Keratinocyte (primary cell): ENCODE measurements around the gene MPC1. TPM values are rescaled to one million over a fixed set of nuclear protein-coding genes. Genes with fewer than 3 reads are reported as not detected.

Experiments
- DNase-seq: peaks from one replicate; pipeline ENCODE4 v3.0.0-alpha.2; 2011; ENCODE audit warnings: low read depth, missing footprints, low spot score
- FAIRE-seq: peaks from 2 replicates; lab custom pipeline; 2011; peaks lifted over from hg19 to GRCh38; lab: Jason Lieb, UNC
- H2AFZ ChIP-seq: 2 replicates; pipeline ENCODE4 v1.6.0; 2012; ENCODE audit warnings: low read length, control low read depth, inconsistent platforms; ENCODE audit not compliant: control insufficient read depth
- H3K27ac ChIP-seq: 2 replicates; pipeline ENCODE4 v1.5.1; 2011; ENCODE audit warnings: low read length; ENCODE audit not compliant: control insufficient read depth, insufficient read depth
- H3K27me3 ChIP-seq: 3 replicates; pipeline ENCODE4 v1.6.0; 2011; ENCODE audit warnings: low read length; ENCODE audit not compliant: control insufficient read depth, insufficient read depth; ENCODE audit errors: extremely low read depth
- H3K36me3 ChIP-seq, 2 experiments: 2 replicates in 1 of 2; 3 replicates in 1 of 2; pipeline ENCODE4 v1.5.1; 2011; ENCODE audit warnings: low read length in 2 of 2, mild to moderate bottlenecking in 1 of 2; ENCODE audit not compliant: control insufficient read depth in 2 of 2, insufficient read depth in 2 of 2; ENCODE audit errors: extremely low read depth in 1 of 2
- H3K4me1 ChIP-seq: 3 replicates; pipeline ENCODE4 v1.5.1; 2011; ENCODE audit warnings: low read length; ENCODE audit not compliant: control insufficient read depth, insufficient read depth; ENCODE audit errors: extremely low read depth
- H3K4me2 ChIP-seq: 3 replicates; pipeline ENCODE4 v1.6.0; 2011; ENCODE audit warnings: low read depth, low read length; ENCODE audit not compliant: control insufficient read depth, insufficient read depth; ENCODE audit errors: extremely low read depth
- H3K4me3 ChIP-seq, 3 experiments: fragments of 200-600 bp in 1 of 3; sonication (generic) in 1 of 3; 2 replicates in 2 of 3; 3 replicates in 1 of 3; pipeline ENCODE4 v1.5.1; 2011 to 2016; ENCODE audit warnings: low read length in 3 of 3, mild to moderate bottlenecking in 3 of 3, control low read depth in 2 of 3, inconsistent platforms in 1 of 3, low read depth in 1 of 3, mixed read lengths in 1 of 3, mixed run types in 1 of 3, moderate library complexity in 1 of 3; ENCODE audit not compliant: control insufficient read depth in 2 of 3, insufficient read depth in 2 of 3; ENCODE audit errors: extremely low read depth in 1 of 3
- H3K79me2 ChIP-seq: 2 replicates; pipeline ENCODE4 v1.6.0; 2012; ENCODE audit warnings: low read length; ENCODE audit not compliant: control insufficient read depth, insufficient read depth
- H3K9ac ChIP-seq: 3 replicates; pipeline ENCODE4 v1.6.0; 2011; ENCODE audit warnings: low read length; ENCODE audit not compliant: control insufficient read depth, insufficient read depth; ENCODE audit errors: extremely low read depth
- H3K9me1 ChIP-seq: 3 replicates; pipeline ENCODE4 v1.6.0; 2011; ENCODE audit warnings: low read length; ENCODE audit not compliant: control insufficient read depth, insufficient read depth; ENCODE audit errors: extremely low read depth
- H3K9me3 ChIP-seq: 2 replicates; pipeline ENCODE4 v1.5.1; 2012; ENCODE audit warnings: low read depth, low read length; ENCODE audit not compliant: control insufficient read depth
- H4K20me1 ChIP-seq: 3 replicates; pipeline ENCODE4 v1.6.0; 2011; ENCODE audit warnings: low read length; ENCODE audit not compliant: control insufficient read depth, insufficient read depth; ENCODE audit errors: extremely low read depth
- EZH2 ChIP-seq: IDR thresholded peaks from one replicate; pipeline ENCODE4 v1.6.1; 2012; ENCODE audit warnings: inconsistent platforms, mild to moderate bottlenecking, low read length, moderate library complexity
- dilution Hi-C: fragments of 300-500 bp; cut with MboI; formaldehyde crosslinking; loops from one replicate; pipeline ENCODE4 v1.7.0; 2020; ENCODE audit warnings: low sequenced_read_pairs; ENCODE audit not compliant: extremely low pct_ligation_motif_present
- polyA plus RNA-seq, 5 experiments: library from polyadenylated mRNA; depleted of rRNA in 3 of 5; stranded (reverse) in 3 of 5; stranded (forward) in 1 of 5; unstranded in 1 of 5; fragments of >200 nt; gene quantifications; 1 replicate in 1 of 5; 2 replicates in 3 of 5; 3 replicates in 1 of 5; pipeline versions ENCODE4 v1.2.1 to v1.2.3, GENCODE V29; 2011 to 2012; ENCODE audit warnings: missing spikeins in 2 of 5, low read depth in 1 of 5, low replicate concordance in 1 of 5
- TF ChIP-seq, protein P1 (sequence below), 3 experiments: IDR thresholded peaks in 1 of 3; conservative IDR thresholded peaks in 1 of 3; optimal IDR thresholded peaks in 1 of 3; 2 replicates in 2 of 3; 3 replicates in 1 of 3; pipeline versions ENCODE3 to v1.5.1; 2011; ENCODE audit warnings: low read length in 3 of 3, mild to moderate bottlenecking in 3 of 3, moderate library complexity in 2 of 3, control low read depth in 1 of 3, inconsistent platforms in 1 of 3; ENCODE audit not compliant: insufficient read depth in 2 of 3; ENCODE audit errors: extremely low read depth in 1 of 3

MPC1 gene
- polyA plus RNA-seq, 1 donor (not counting 4 experiments of a cell fraction or from before 2014, with no cell fraction given), result 26.4 TPM

DNA sequence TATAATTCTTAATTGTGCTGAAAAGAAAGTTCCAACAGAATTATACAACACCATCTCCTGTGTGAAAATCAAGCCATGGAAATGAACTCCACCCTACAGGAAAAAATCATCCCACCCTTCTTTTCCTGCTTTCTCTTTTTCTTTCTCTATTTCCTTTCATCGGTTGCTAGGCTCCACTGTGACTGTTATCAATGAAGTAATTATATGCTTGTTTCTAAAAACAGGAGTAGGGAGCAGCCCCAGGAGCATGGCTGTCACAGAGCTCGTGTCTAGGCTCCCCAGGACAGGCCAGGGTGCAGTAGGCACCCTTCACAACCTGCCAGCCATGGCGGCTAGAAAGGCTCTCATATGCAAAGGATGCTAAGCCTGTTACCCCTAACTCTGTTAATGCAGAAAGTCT is 13.0 kb downstream of the MPC1 start:
- Histone ChIP-seq H3K9me1 (no peaks in the 10 kb centered on the region), H3K4me3 (no peak overlapping the region), H3K9ac (no peak overlapping the region), H3K9me3 (no peaks in the 10 kb centered on the region), H4K20me1 (no peaks in the 10 kb centered on the region), H2AFZ (no peak overlapping the region), H3K79me2 (no peaks in the 10 kb centered on the region), H3K27ac (no peak overlapping the region), H3K4me1 (no peaks in the 10 kb centered on the region), H3K4me2 (no peak overlapping the region), H3K36me3 (no peaks in the 10 kb centered on the region), H3K27me3 (no peaks in the 10 kb centered on the region)
- no peak for DNase-seq
- dilution Hi-C loops, result no loop called here
- no peak for FAIRE-seq
- TF ChIP-seq, protein P1, sequence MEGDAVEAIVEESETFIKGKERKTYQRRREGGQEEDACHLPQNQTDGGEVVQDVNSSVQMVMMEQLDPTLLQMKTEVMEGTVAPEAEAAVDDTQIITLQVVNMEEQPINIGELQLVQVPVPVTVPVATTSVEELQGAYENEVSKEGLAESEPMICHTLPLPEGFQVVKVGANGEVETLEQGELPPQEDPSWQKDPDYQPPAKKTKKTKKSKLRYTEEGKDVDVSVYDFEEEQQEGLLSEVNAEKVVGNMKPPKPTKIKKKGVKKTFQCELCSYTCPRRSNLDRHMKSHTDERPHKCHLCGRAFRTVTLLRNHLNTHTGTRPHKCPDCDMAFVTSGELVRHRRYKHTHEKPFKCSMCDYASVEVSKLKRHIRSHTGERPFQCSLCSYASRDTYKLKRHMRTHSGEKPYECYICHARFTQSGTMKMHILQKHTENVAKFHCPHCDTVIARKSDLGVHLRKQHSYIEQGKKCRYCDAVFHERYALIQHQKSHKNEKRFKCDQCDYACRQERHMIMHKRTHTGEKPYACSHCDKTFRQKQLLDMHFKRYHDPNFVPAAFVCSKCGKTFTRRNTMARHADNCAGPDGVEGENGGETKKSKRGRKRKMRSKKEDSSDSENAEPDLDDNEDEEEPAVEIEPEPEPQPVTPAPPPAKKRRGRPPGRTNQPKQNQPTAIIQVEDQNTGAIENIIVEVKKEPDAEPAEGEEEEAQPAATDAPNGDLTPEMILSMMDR (optimal IDR thresholded peaks at IDR 0.05 in 1 of 3, IDR thresholded peaks at IDR 0.05 in 1 of 3, conservative IDR thresholded peaks at IDR 0.05 in 1 of 3; ENCODE audit: extremely low read depth in 1 of 3, insufficient read depth in 2 of 3, low read length in 3 of 3), result no peak
- no peak for TF ChIP-seq EZH2

DNA sequence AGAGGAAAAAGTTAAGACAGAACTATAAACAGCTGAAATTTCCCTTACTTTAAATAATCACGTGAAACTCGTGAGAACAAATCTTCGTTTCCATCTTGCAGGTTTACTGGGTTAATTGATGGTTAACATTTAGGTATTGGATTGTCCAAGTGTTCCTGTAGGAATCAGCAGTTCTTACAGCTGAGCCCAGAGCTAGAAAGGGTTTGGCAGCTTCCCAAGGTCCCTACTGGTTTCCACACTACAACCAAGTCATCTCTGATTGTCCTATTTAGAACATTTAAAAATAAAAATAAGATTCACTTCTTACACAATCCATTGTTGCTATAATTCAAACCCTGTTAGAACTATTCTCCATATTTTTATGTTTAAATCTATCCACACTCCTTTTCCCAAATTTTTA is 15.8 kb downstream of the MPC1 start:
- H3K9ac ChIP-seq, result no peak overlapping the region
- no peak overlapping the region for H3K4me3 ChIP-seq
- FAIRE-seq (no peak), DNase-seq (no peak)
- no peaks in the 10 kb centered on the region for H3K27me3 ChIP-seq
- TF ChIP-seq, protein P1 (optimal IDR thresholded peaks at IDR 0.05 in 1 of 3, IDR thresholded peaks at IDR 0.05 in 1 of 3, conservative IDR thresholded peaks at IDR 0.05 in 1 of 3; ENCODE audit: extremely low read depth in 1 of 3, insufficient read depth in 2 of 3, low read length in 3 of 3), result no peak
- no peak for TF ChIP-seq EZH2
- H3K9me3 ChIP-seq, result no peaks in the 10 kb centered on the region
- H3K9me1 ChIP-seq, result no peaks in the 10 kb centered on the region
- H4K20me1 ChIP-seq, result no peaks in the 10 kb centered on the region
- H3K4me2 ChIP-seq, result no peak overlapping the region
- H3K4me1 ChIP-seq, result no peaks in the 10 kb centered on the region
- no peak overlapping the region for H3K27ac ChIP-seq
- H3K36me3 ChIP-seq, result peaks cover 0 to 2% of the 10 kb centered on the region in 2 experiments
- H2AFZ ChIP-seq, result no peak overlapping the region
- dilution Hi-C loops, result no loop called here
- no peaks in the 10 kb centered on the region for H3K79me2 ChIP-seq
